HG03159 (cell line): ENCODE results near the gene TBC1D14.

Experiments
- ATAC-seq: cut with Tn5 transposase; IDR thresholded peaks from one replicate; pipeline ENCODE4 v1.9.1; 2021; ENCODE audit warnings: mild to moderate bottlenecking, moderate library complexity; ENCODE audit not compliant: unreplicated experiment

The TBC1D14 gene

DNA sequence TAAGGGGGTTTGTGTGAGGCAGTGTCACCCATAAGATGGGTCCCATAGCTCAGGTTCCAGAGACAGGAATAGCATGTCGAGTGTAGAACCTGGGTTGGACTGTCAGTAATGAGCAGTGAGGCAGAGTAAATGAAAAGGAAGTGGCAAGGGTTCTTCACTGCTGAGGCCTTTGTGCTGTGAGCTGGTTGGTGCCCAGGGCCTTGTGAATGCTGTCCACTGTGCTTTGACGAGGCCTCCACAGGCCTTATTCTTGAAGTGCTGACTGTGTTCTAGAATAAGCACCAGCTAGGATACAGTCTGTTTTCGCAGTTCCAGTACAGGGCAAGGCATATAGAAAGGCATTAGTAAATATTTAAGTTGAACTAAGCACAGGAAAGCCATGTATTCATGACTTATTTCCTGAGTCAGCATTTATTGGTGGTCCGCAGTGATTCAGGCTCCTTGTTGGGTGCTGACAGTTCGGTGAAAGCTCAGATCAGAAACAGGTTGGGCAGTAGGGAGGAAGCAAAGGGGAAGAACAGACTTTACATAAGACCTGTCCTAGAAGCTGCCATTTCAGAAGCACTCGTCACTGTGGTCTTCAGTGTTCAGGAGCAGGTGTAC lies 107.9 kb downstream of the TBC1D14 start:
- no peak for ATAC-seq

DNA sequence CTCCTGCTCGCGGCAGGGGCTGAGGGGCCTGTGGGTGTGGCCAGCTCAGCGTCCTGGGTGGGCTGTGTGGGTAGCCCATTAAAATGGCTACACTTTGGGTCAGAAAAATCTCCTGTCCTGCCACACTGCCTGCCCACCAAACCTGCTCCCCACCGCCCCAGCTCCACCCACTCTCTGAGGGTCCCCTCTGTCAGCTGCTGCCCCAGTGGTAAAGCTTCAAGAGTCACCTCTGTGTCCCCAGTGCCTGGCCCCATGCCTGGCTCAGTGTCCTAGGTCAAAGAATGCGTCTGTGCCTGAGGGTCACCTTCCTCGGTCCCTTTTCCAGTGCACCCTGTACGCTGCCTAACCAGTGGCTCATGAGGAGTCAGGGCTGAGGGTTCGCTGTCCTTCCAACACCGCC lies 108.7 kb downstream of the TBC1D14 start:
- no peak for ATAC-seq

- no peak for ATAC-seq
These were observed 109.7 kb downstream of the TBC1D14 start for GRCh38 chr4:7019367-7019766.

- no peak for ATAC-seq
These were observed 110.7 kb downstream of the TBC1D14 start for GRCh38 chr4:7020290-7020689.

DNA sequence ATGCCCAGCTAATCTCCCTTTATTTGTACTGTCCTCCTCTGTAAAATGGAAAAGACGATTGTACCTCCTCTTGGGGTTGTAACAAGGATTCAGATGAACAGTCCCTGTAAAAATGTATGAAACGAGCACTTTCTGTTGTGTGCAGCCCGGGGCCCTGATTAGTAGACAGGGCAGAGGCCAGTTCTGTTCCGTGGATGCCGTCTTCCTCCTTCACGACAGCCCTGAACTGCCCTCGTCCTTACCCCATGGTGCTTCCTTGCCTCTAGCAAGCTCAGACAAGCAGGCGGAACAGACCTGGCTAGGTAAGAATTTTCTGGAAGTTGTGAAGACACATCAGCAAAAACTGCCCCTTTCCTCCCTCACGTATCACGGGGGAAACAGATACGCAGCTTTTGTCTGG lies 111.2 kb downstream of the TBC1D14 start:
- ATAC-seq, result no peak

DNA sequence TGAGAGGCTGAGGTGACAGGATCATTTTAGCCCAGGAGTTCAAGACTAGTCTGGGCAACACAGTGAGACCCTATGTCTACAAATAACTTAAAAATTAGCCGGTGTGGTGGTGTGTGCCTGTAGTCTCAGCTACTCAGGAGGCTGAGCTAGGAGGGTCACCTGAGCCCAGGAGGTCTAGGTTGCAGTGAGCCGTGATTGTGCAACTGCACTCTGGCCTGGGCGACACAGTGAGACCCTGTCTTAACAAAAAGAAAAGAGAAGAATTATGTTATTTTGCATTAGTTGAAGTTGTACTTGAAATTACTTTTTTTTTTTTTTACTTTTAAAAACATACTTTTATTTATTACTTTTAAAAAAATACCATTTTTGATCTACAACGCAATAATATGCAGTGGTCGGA lies 111.7 kb downstream of the TBC1D14 start:
- ATAC-seq, result no peak

DNA sequence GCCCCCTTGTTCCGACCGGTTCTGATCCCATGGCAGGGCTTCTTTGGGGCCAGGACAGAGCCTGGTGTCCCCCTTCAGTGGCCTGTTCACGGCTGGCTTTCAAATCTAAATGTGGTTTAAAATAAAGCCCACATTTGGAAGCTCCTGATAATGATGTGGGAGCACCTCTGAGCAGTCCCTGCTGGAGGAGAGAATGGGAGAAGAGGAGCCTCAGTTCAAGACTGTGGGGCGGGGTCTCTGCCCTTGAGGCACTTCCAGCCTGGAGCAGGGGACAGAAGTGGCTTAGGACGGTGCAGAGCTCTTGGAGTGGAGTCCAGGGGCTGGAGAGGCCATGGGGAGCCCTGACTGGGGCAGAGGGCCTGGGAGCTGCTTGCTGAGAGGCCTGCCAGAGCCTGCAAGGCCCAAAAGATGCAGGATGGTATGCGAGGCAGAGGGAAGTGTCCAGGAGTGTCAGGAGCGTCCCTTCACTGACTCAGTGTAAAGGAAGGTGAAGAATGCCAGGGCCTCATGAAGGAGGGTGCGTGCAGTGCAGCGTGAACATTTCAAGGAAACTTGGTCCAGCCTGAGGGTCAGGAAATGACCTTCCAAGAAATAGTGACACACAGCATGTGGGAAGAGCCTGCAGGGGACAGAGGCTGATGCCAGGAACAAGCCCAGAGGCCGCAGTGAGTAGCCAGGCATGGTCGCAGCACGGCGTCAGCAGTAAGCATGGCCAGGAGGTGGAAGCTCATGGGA lies 112.5 kb downstream of the TBC1D14 start:
- ATAC-seq, result no peak

DNA sequence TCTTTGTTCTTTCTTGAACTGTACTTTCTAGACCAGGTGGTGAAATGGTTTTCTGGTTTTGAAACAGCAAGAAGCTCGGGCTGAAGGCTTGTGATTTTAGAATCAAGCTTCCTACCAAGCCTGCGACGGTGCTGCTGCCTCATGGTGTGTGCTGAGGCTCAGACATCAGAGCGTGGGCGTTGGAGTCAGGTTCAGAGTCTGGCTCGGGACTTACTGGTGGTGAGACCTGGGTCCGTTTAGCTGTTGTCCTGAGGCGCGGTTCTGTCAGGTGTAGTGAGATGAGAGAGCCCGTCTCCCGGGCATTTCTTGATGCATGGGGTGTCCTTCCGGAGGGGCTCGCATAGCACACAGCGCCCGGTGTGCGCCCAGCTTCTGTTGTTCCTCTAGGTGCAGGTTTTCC lies 113.9 kb downstream of the TBC1D14 start:
- ATAC-seq, result no peak

GRCh38 chr4:7023901-7024300 lies 114.3 kb downstream of the TBC1D14 start:
- ATAC-seq, result no peak

- no peak for ATAC-seq
These were observed 114.8 kb downstream of the TBC1D14 start for GRCh38 chr4:7024336-7024890.

DNA sequence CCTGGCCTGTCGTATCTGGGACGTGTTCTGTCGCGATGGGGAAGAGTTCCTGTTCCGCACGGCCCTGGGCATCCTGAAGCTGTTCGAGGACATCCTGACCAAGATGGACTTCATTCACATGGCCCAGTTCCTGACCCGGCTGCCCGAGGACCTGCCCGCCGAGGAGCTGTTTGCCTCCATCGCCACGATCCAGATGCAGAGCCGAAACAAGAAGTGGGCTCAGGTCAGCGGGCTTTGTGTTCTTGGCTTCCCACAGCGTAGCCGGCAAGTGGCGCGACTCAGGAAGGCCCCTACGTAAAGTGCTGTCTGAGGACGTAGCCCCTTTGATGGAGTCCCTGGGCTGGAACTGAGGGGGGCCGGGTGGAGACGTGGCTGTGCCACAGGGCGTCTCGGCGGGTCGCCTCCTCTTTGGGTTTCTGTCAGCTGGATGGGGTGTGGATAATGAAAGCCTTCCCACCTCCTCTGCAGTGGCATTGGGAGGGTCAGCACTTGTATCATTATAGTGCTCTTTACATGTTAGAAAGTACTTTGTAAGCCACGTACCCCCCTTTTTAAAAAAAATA lies 115.5 kb downstream of the TBC1D14 start:
- no peak for ATAC-seq

DNA sequence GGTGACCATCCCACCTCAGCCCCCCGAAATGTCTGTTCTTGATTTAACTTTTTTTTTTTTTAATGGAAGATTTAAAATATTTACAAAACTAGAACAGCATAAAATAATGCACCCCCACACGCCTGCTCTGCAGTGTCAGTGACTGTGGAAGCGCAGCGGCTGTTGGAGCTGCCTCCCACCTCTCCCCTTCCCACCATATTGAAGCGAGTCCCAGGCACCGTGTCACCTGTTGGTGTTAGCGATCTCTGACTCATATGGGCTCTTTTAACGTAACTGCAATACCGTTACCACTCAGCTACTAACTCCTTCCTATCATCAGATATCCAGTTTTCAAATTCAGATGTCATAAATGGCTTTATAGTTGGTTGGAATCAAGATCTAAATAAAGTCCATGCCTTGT lies 116.5 kb downstream of the TBC1D14 start:
- ATAC-seq, result no peak

- no peak for ATAC-seq
These were observed 117.7 kb downstream of the TBC1D14 start for GRCh38 chr4:7027284-7027683.

DNA sequence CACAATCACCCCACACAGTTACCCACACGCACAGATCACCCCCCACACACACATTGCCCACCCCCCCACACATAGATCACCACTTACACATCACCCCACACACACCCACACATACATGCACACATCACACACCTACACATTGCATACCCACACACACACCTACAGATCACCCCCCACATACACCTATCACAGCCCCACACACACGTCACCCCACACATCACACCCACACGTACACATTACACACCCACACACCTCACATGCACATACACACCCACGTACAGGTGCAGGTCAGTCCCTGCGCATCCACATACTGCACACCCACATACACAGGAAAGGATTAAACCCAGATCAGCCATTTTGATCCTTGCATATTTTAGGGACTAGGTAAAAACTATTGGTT lies 118.3 kb downstream of the TBC1D14 start:
- no peak for ATAC-seq

DNA sequence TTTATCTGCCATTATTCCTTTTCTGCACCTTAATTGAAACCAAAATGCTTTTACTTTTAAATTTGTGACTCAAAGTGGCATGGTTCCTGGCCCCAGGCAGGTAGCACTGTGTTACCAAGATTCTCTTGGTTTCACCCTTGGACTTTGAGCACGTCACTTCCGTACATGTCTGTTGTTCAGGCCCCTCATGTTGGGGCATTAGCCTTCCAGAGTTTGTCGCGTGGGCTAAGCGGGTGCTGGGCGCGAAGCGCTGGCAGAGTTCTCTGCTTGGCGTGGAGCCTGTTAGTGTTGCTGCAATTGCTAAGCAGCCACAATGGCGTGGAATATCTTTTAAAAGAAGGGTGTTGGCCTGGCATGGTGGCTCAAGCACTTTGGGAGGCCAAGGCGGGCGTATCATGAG lies 119.6 kb downstream of the TBC1D14 start:
- ATAC-seq, result no peak

DNA sequence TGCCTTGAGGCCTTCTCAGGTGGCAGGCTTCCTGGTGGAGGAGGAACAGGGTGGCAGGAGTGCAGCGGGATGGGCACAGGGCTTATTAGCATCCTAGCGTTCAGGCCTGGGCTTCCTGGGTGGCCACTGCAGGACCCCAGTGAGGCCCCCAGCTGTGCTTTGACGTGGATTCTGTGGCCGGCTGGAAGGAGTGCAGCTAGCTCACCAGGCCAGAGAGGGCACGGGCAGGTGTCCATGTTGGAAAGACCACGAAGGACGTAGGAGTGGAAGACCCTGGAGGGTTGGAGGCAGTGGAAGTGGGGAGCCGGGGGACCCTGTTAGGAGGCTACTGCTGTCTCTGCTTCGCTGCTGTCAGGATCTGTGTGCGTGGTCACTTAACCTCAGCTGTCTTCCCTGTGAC lies 120.3 kb downstream of the TBC1D14 start:
- ATAC-seq, result no peak

DNA sequence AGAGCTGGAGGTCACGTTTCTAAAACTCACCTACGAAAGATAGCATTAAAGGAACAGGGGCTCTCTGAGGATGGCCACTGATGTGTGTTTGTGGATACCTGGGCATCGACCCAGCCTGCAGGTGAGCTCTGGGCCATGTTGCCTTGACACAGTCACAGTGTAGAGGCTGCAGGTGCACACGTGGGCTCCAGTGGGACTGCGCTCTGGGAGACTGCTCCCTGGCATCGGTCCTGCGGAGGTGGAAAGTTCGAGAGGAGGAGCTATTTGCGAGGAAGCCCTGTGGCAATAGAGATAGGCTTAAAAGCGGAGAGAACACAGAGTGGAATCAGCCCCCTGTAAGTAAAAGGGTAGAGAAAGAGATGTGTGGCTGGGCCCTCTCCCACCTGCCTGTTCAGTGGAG lies 121.2 kb downstream of the TBC1D14 start:
- ATAC-seq, result no peak

GRCh38 chr4:7031558-7032449 lies 122.2 kb downstream of the TBC1D14 start:
- ATAC-seq, result no peak

DNA sequence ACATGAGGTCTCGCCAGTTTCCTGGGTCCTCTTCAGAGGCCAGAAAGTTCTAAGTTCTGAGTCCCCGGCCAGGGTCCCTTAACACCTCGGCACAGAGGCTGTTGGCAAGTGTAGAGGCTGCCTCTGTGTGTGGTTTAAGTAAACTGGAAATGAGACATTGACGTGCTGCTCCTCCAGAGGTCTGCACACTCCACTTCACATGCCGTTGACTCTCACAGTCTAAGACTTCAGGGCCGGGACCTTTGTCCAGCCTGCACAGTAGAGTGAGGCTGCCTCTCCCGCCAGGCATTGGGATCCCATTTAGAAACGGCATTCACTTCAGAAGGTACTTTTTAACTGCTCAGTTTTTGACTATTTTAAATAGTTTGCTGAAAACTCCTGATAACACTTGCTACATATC lies 123.0 kb downstream of the TBC1D14 start:
- ATAC-seq, result no peak

GRCh38 chr4:7034262-7035081 lies 124.8 kb downstream of the TBC1D14 start:
- ATAC-seq, result no peak
